Measurements from ENCODE around the gene PARVB.

The PARVB gene

DNA sequence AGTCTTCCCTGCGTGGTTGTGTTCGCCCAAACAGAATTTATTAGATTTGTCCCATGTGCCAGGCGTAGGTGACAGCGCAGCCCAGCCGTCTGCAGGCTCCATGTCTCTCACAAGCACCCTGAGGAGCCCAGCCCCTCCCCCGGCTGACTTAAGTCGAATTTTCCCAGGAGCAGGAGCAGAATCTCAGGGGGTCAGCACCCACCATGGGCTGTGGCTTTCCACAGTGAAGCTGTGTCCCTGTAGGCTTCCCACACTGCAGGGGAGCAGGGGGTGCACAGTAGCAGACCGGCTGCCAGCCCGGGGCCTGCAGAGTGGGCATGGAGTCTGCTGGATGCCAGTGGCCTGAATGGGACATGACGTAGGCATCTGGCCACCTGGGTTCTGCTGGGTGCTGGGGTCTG lies 172.6 kb downstream of the PARVB start:
- Histone ChIP-seq H3K4me2 (ENCODE audit: low read length) (no peak overlapping the region), H3K4me3 (ENCODE audit: low read length) (no peak overlapping the region), H3K9me3 (ENCODE audit: insufficient read depth, low read length) (no peaks in the 10 kb centered on the region), H3K27me3 (ENCODE audit: low read depth, low read length) (peaks cover 59% of the 10 kb centered on the region), H3K4me1 (ENCODE audit: low read length) (peaks cover 13% of the 10 kb centered on the region), H3K27ac (ENCODE audit: low read length) (no peak overlapping the region), H3K36me3 (replicated peaks; ENCODE audit: low read depth, low read length) (no peaks in the 10 kb centered on the region), H2AFZ (ENCODE audit: low read depth, low read length) (no peak overlapping the region), H4K20me1 (ENCODE audit: insufficient read depth, low read length) (peaks cover 18% of the 10 kb centered on the region), H3K9ac (ENCODE audit: low read length) (no peak overlapping the region), H3K79me2 (ENCODE audit: low read length) (no peaks in the 10 kb centered on the region)
- TF ChIP-seq, protein P1, sequence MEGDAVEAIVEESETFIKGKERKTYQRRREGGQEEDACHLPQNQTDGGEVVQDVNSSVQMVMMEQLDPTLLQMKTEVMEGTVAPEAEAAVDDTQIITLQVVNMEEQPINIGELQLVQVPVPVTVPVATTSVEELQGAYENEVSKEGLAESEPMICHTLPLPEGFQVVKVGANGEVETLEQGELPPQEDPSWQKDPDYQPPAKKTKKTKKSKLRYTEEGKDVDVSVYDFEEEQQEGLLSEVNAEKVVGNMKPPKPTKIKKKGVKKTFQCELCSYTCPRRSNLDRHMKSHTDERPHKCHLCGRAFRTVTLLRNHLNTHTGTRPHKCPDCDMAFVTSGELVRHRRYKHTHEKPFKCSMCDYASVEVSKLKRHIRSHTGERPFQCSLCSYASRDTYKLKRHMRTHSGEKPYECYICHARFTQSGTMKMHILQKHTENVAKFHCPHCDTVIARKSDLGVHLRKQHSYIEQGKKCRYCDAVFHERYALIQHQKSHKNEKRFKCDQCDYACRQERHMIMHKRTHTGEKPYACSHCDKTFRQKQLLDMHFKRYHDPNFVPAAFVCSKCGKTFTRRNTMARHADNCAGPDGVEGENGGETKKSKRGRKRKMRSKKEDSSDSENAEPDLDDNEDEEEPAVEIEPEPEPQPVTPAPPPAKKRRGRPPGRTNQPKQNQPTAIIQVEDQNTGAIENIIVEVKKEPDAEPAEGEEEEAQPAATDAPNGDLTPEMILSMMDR (IDR thresholded peaks at IDR 0.05; ENCODE audit: low read depth, low read length), result no peak
- no peak for TF ChIP-seq EZH2phosphoT487 (IDR thresholded peaks at IDR 0.05; ENCODE audit: low read depth)

- no peak overlapping the region for H3K4me2 ChIP-seq (ENCODE audit: low read length)
- no peak overlapping the region for H2AFZ ChIP-seq (ENCODE audit: low read depth, low read length)
- TF ChIP-seq EZH2phosphoT487 (IDR thresholded peaks at IDR 0.05; ENCODE audit: low read depth), result no peak
- TF ChIP-seq, protein P1 (IDR thresholded peaks at IDR 0.05; ENCODE audit: low read depth, low read length), result no peak
- no peaks in the 10 kb centered on the region for H3K79me2 ChIP-seq (ENCODE audit: low read length)
- H3K9me3 ChIP-seq (ENCODE audit: insufficient read depth, low read length), result no peaks in the 10 kb centered on the region
- no peaks in the 10 kb centered on the region for H3K36me3 ChIP-seq (replicated peaks; ENCODE audit: low read depth, low read length)
- H3K4me3 ChIP-seq (ENCODE audit: low read length), result no peak overlapping the region
- H3K27me3 ChIP-seq (ENCODE audit: low read depth, low read length), result peaks cover 56% of the 10 kb centered on the region
- peaks cover 13% of the 10 kb centered on the region for H3K4me1 ChIP-seq (ENCODE audit: low read length)
- H3K9ac ChIP-seq (ENCODE audit: low read length), result no peak overlapping the region
- peaks cover 13% of the 10 kb centered on the region for H4K20me1 ChIP-seq (ENCODE audit: insufficient read depth, low read length)
- H3K27ac ChIP-seq (ENCODE audit: low read length), result no peak overlapping the region
These were observed 173.2 kb downstream of the PARVB start for GRCh38 chr22:44197271-44197670.

GRCh38 chr22:44199164-44199563 lies 175.1 kb downstream of the PARVB start:
- H3K27me3 ChIP-seq (ENCODE audit: low read depth, low read length), result peaks cover 51% of the 10 kb centered on the region
- no peak overlapping the region for H3K4me3 ChIP-seq (ENCODE audit: low read length)
- no peaks in the 10 kb centered on the region for H3K9me3 ChIP-seq (ENCODE audit: insufficient read depth, low read length)
- H3K79me2 ChIP-seq (ENCODE audit: low read length), result no peaks in the 10 kb centered on the region
- H3K9ac ChIP-seq (ENCODE audit: low read length), result no peak overlapping the region
- no peak overlapping the region for H2AFZ ChIP-seq (ENCODE audit: low read depth, low read length)
- H3K27ac ChIP-seq (ENCODE audit: low read length), result no peak overlapping the region
- H3K36me3 ChIP-seq (replicated peaks; ENCODE audit: low read depth, low read length), result no peaks in the 10 kb centered on the region
- TF ChIP-seq EZH2phosphoT487 (IDR thresholded peaks at IDR 0.05; ENCODE audit: low read depth), result no peak
- TF ChIP-seq, protein P1 (IDR thresholded peaks at IDR 0.05; ENCODE audit: low read depth, low read length), result no peak
- peaks cover 13% of the 10 kb centered on the region for H3K4me1 ChIP-seq (ENCODE audit: low read length)
- peaks cover 6% of the 10 kb centered on the region for H4K20me1 ChIP-seq (ENCODE audit: insufficient read depth, low read length)
- H3K4me2 ChIP-seq (ENCODE audit: low read length), result no peak overlapping the region

- H3K9ac ChIP-seq (ENCODE audit: low read length), result no peak overlapping the region
- H3K9me3 ChIP-seq (ENCODE audit: insufficient read depth, low read length), result no peaks in the 10 kb centered on the region
- H3K4me2 ChIP-seq (ENCODE audit: low read length), result no peak overlapping the region
- H3K79me2 ChIP-seq (ENCODE audit: low read length), result no peaks in the 10 kb centered on the region
- no peak overlapping the region for H3K27ac ChIP-seq (ENCODE audit: low read length)
- H3K27me3 ChIP-seq (ENCODE audit: low read depth, low read length), result peaks cover 50% of the 10 kb centered on the region
- H3K4me1 ChIP-seq (ENCODE audit: low read length), result peaks cover 11% of the 10 kb centered on the region
- H3K36me3 ChIP-seq (replicated peaks; ENCODE audit: low read depth, low read length), result no peaks in the 10 kb centered on the region
- TF ChIP-seq, protein P1 (IDR thresholded peaks at IDR 0.05; ENCODE audit: low read depth, low read length), result no peak
- no peak for TF ChIP-seq EZH2phosphoT487 (IDR thresholded peaks at IDR 0.05; ENCODE audit: low read depth)
- peaks cover 6% of the 10 kb centered on the region for H4K20me1 ChIP-seq (ENCODE audit: insufficient read depth, low read length)
- H3K4me3 ChIP-seq (ENCODE audit: low read length), result no peak overlapping the region
- H2AFZ ChIP-seq (ENCODE audit: low read depth, low read length), result no peak overlapping the region
These were observed 175.8 kb downstream of the PARVB start for GRCh38 chr22:44199866-44200265.
